SK-N-SH treated with all-trans-retinoic acid at 6 μM for 48 hours (cell line): ENCODE results near the gene FN1.

Experiments
- ESRRG ChIP-seq: fragments of 250-450 bp; sonication (Bioruptor Pico); IDR thresholded peaks from 2 replicates; pipeline ENCODE4 v1.6.1; 2021; ENCODE audit warnings: mild to moderate bottlenecking
- PATZ1 ChIP-seq: fragments of 250-450 bp; sonication (Bioruptor Pico); IDR thresholded peaks from 2 replicates; pipeline ENCODE4 v1.8.0; 2020; ENCODE audit warnings: mild to moderate bottlenecking, moderate library complexity, borderline replicate concordance
- TSHZ2 ChIP-seq: fragments of 250-450 bp; sonication (Bioruptor Pico); IDR thresholded peaks from 2 replicates; pipeline ENCODE4 v1.5.0; 2020; ENCODE audit warnings: mild to moderate bottlenecking, moderate library complexity
- ZFP3 ChIP-seq: fragments of 250-450 bp; sonication (Bioruptor Pico); IDR thresholded peaks from 2 replicates; pipeline ENCODE4 v1.5.0; 2020; ENCODE audit warnings: mild to moderate bottlenecking, moderate library complexity

GRCh38 chr2:215358312-215358845, 77.5 kb downstream of the FN1 start:
- TF ChIP-seq ZFP3 (CRISPR knock-in tag) (no peak), PATZ1 (CRISPR knock-in tag) (no peak), ESRRG (no peak), TSHZ2 (CRISPR knock-in tag) (no peak)
